Panc1 (cell line): Measurements from ENCODE around the gene DHRSX. TPM values are rescaled to one million over a fixed set of nuclear protein-coding genes. Genes with fewer than 3 reads are reported as not detected.

Experiments used
- ATAC-seq: fragments of 200-7000 bp; cut with Tn5 transposase; 2 replicates; pipeline ENCODE4 v1.9.1; 2020; ENCODE audit warnings: mild to moderate bottlenecking, moderate library complexity
- BruUV-seq: library from RNA; stranded (reverse); fragments of 400-500 nt; replicated peaks from 2 replicates; lab custom pipeline; 2021; lab: Mats Ljungman, UMichigan
- CTCF ChIA-PET: fragments of 300-600 bp; sonication (Branson Sonifier 250); formaldehyde crosslinking; loops from one replicate; lab custom pipeline; 2022; ENCODE audit warnings: antibody characterized with exemption; lab: Charles Lee
- POLR2A ChIA-PET: fragments of 300-600 bp; sonication (Branson Sonifier 250); formaldehyde crosslinking; loops from one replicate; lab custom pipeline; 2022; ENCODE audit warnings: antibody characterized with exemption; lab: Charles Lee
- DNase-seq: peaks from one replicate; pipeline ENCODE4 v3.0.0-alpha.2; 2010; ENCODE audit warnings: low read depth, low spot score
- H3K27ac ChIP-seq: 2 replicates; pipeline ENCODE4 v1.5.1; 2011; ENCODE audit warnings: mild to moderate bottlenecking, low read length, inconsistent platforms
- H3K27me3 ChIP-seq: fragments of 200-500 bp; sonication (Bioruptor generic); 2 replicates; pipeline ENCODE4 v1.6.0; 2014; ENCODE audit warnings: low read length, inconsistent platforms; ENCODE audit not compliant: control insufficient read depth, insufficient read depth
- H3K36me3 ChIP-seq: fragments of 200-500 bp; sonication (Bioruptor generic); 2 replicates; pipeline ENCODE4 v1.5.1; 2014; ENCODE audit warnings: inconsistent platforms, mild to moderate bottlenecking, low read length, moderate library complexity; ENCODE audit not compliant: control insufficient read depth, insufficient read depth
- H3K4me1 ChIP-seq: 2 replicates; pipeline ENCODE4 v1.5.1; 2011; ENCODE audit warnings: inconsistent platforms, mild to moderate bottlenecking, low read length, moderate library complexity; ENCODE audit not compliant: control insufficient read depth, insufficient read depth
- H3K4me3 ChIP-seq, 2 experiments: 2 replicates each; pipeline ENCODE4 v1.5.1; 2011 to 2012; ENCODE audit warnings: low read depth in 2 of 2, low read length in 2 of 2, mild to moderate bottlenecking in 2 of 2, inconsistent platforms in 1 of 2, moderate library complexity in 1 of 2
- H3K9me3 ChIP-seq: fragments of 200-500 bp; sonication (Bioruptor generic); 2 replicates; pipeline ENCODE4 v1.5.1; 2014; ENCODE audit warnings: low read depth, mild to moderate bottlenecking, inconsistent platforms, low read length, moderate library complexity; ENCODE audit not compliant: control insufficient read depth, insufficient read depth
- CTCF ChIP-seq: fragments of 450-650 bp; IDR thresholded peaks from 2 replicates; pipeline ENCODE4 v1.5.1; 2017; ENCODE audit warnings: mild to moderate bottlenecking
- POLR2AphosphoS5 ChIP-seq: IDR thresholded peaks from 2 replicates; pipeline ENCODE4 v1.6.1; 2012; ENCODE audit warnings: mild to moderate bottlenecking, low read depth, low read length, moderate library complexity
- REST ChIP-seq, 2 experiments: IDR thresholded peaks; 2 replicates each; pipeline ENCODE4 v1.6.1; 2011 to 2012; ENCODE audit warnings: low read depth in 2 of 2, control low read depth in 1 of 2, low read length in 1 of 2, mild to moderate bottlenecking in 1 of 2, moderate library complexity in 1 of 2; ENCODE audit not compliant: insufficient read depth in 1 of 2
- SIN3A ChIP-seq: IDR thresholded peaks from 2 replicates; pipeline ENCODE4 v1.6.1; 2012; ENCODE audit warnings: low read depth, mild to moderate bottlenecking, low read length, moderate library complexity, borderline replicate concordance; ENCODE audit not compliant: insufficient read depth
- TCF7L2 ChIP-seq: IDR thresholded peaks from 2 replicates; pipeline ENCODE4 v1.6.1; 2011; ENCODE audit warnings: mild to moderate bottlenecking, low read depth, low read length, inconsistent platforms
- in situ Hi-C: cut with HindIII; loops from 2 replicates; pipeline ENCODE4 v1.10.0; 2016; ENCODE audit warnings: low sequenced_read_pairs, low pct_unique_long_range_greater_than_20kb
- intact Hi-C: fragments of 100-400 bp; cut with micrococcal nuclease; formaldehyde crosslinking; loops from one replicate; pipeline ENCODE4 v1.10.0; 2022; ENCODE audit not compliant: unreplicated experiment
- total RNA-seq: library from RNA; stranded (reverse); gene quantifications from one replicate; pipeline ENCODE4 v1.2.1, GENCODE V29; 2021; ENCODE audit not compliant: unreplicated experiment

The DHRSX gene
- total RNA-seq, 1 experiment from 2014 or later = 20.1 TPM

- no TSS peak for BruUV-seq
- H3K27ac ChIP-seq = no peak overlapping the region
- CTCF ChIA-PET = no interaction called here
- POLR2A ChIA-PET = no interaction called here
- intact Hi-C loops = no loop called here
- H3K4me1 ChIP-seq = no peaks in the 10 kb centered on the region; the same call in 1 of the 2 replicates
- in situ Hi-C loops = no loop called here
- H3K4me3 ChIP-seq = no peak overlapping the region
- no peak for ATAC-seq
- no peaks in the 10 kb centered on the region for H3K9me3 ChIP-seq
- H3K36me3 ChIP-seq = no peaks in the 10 kb centered on the region
- TF ChIP-seq POLR2AphosphoS5 (no peak), CTCF (no peak), REST (IDR thresholded peaks at IDR 0.05; ENCODE audit: insufficient read depth in 1 of 2, low read depth in 2 of 2, low read length in 1 of 2) (no peak), SIN3A (no peak), TCF7L2 (no peak)
- H3K27me3 ChIP-seq = no peaks in the 10 kb centered on the region
- no peak for DNase-seq
These were observed 179.4 kb downstream of the DHRSX start for GRCh38 chrX:2321411-2321810.

GRCh38 chrX:2320580-2321327, 180.0 kb downstream of the DHRSX start:
- Histone ChIP-seq H3K27me3 (no peaks in the 10 kb centered on the region), H3K4me1 (no peaks in the 10 kb centered on the region; the same call in 1 of the 2 replicates), H3K4me3 (no peak overlapping the region), H3K36me3 (no peaks in the 10 kb centered on the region), H3K27ac (no peak overlapping the region), H3K9me3 (no peaks in the 10 kb centered on the region)
- POLR2A ChIA-PET = no interaction called here
- ATAC-seq (no peak), DNase-seq (no peak)
- in situ Hi-C loops (no loop called here), intact Hi-C loops (no loop called here)
- BruUV-seq = no TSS peak
- TF ChIP-seq REST (IDR thresholded peaks at IDR 0.05; ENCODE audit: insufficient read depth in 1 of 2, low read depth in 2 of 2, low read length in 1 of 2) = no peak
- TF ChIP-seq CTCF = no peak
- no peak for TF ChIP-seq TCF7L2
- TF ChIP-seq POLR2AphosphoS5 = no peak
- TF ChIP-seq SIN3A = no peak
- CTCF ChIA-PET = no interaction called here
